Measurements from ENCODE around the gene PLAGL2. TPM values are rescaled to one million over a fixed set of nuclear protein-coding genes. Genes with fewer than 3 reads are reported as not detected.
A peak's percentile ranks its signal among the peaks of the same experiment; 100 is the strongest.

The PLAGL2 gene
- polyA plus RNA-seq, 1 donor (not counting 4 experiments of a cell fraction or from before 2014, with no cell fraction given), result 4.3 TPM

DNA sequence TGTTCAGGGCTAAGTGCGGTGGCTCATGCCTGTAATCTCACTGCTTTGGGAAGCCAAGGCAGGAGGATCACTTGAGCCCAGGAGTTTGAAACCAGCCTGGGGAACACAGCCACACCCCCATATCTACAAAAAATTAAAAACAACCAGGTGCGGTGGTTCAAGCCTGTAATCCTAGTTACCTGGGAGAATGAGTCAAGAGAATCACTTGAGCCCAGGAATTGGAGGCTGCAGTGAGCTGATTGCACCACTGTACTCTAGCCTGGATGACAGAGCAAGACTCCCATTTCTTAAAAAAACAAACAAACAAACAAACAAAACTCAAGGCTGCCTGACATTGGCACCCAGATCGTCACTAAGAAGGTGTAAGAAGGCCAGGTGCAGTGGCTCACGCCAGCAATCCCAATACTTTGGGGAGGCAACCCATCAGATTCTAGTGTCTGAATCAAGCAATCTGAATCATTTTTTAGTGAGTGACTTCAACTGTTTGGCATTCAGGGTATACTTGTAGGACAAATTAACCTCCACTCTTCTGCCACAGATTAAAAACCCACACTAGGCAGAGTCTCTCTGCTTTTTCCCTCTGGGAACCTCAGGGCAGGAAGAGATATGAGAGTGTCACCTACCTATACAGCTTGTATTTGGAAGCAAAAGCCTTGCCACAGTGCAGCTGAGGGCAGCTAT lies 6.1 kb downstream of the PLAGL2 start:
- Histone ChIP-seq H3K36me3 (ENCODE audit: control insufficient read depth in 2 of 2, extremely low read depth in 1 of 2, insufficient read depth in 2 of 2, low read length in 2 of 2) (peaks cover 24 to 38% of the 10 kb centered on the region in 2 experiments), H4K20me1 (ENCODE audit: control insufficient read depth, extremely low read depth, insufficient read depth, low read length) (peaks cover 2% of the 10 kb centered on the region), H3K9me3 (ENCODE audit: control insufficient read depth, low read depth, low read length) (no peaks in the 10 kb centered on the region), H3K79me2 (ENCODE audit: control insufficient read depth, insufficient read depth, low read length) (peaks cover 69% of the 10 kb centered on the region), H3K4me1 (ENCODE audit: control insufficient read depth, extremely low read depth, insufficient read depth, low read length) (peaks cover 49% of the 10 kb centered on the region), H2AFZ (ENCODE audit: control insufficient read depth, low read length) (no peak overlapping the region), H3K4me2 (ENCODE audit: control insufficient read depth, extremely low read depth, insufficient read depth, low read depth, low read length) (no peak overlapping the region), H3K9me1 (ENCODE audit: control insufficient read depth, extremely low read depth, insufficient read depth, low read length) (no peaks in the 10 kb centered on the region), H3K4me3 (ENCODE audit: control insufficient read depth in 2 of 3, extremely low read depth in 1 of 3, insufficient read depth in 2 of 3, low read depth in 1 of 3, low read length in 3 of 3) (no peak overlapping the region), H3K27me3 (ENCODE audit: control insufficient read depth, extremely low read depth, insufficient read depth, low read length) (no peaks in the 10 kb centered on the region), H3K27ac (ENCODE audit: control insufficient read depth, insufficient read depth, low read length) (peak overlapping the region; percentile 51), H3K9ac (ENCODE audit: control insufficient read depth, extremely low read depth, insufficient read depth, low read length) (no peak overlapping the region)
- DNase-seq (ENCODE audit: low read depth, low spot score), result no peak
- dilution Hi-C loops (cut with MboI; ENCODE audit: extremely low pct_ligation_motif_present, low sequenced_read_pairs), result no loop called here
- no peak for FAIRE-seq
- TF ChIP-seq EZH2 (IDR thresholded peaks at IDR 0.05; ENCODE audit: low read length), result no peak
- TF ChIP-seq, protein P1, sequence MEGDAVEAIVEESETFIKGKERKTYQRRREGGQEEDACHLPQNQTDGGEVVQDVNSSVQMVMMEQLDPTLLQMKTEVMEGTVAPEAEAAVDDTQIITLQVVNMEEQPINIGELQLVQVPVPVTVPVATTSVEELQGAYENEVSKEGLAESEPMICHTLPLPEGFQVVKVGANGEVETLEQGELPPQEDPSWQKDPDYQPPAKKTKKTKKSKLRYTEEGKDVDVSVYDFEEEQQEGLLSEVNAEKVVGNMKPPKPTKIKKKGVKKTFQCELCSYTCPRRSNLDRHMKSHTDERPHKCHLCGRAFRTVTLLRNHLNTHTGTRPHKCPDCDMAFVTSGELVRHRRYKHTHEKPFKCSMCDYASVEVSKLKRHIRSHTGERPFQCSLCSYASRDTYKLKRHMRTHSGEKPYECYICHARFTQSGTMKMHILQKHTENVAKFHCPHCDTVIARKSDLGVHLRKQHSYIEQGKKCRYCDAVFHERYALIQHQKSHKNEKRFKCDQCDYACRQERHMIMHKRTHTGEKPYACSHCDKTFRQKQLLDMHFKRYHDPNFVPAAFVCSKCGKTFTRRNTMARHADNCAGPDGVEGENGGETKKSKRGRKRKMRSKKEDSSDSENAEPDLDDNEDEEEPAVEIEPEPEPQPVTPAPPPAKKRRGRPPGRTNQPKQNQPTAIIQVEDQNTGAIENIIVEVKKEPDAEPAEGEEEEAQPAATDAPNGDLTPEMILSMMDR (optimal IDR thresholded peaks at IDR 0.05 in 1 of 3, IDR thresholded peaks at IDR 0.05 in 1 of 3, conservative IDR thresholded peaks at IDR 0.05 in 1 of 3; ENCODE audit: extremely low read depth in 1 of 3, insufficient read depth in 2 of 3, low read length in 3 of 3), result no peak

DNA sequence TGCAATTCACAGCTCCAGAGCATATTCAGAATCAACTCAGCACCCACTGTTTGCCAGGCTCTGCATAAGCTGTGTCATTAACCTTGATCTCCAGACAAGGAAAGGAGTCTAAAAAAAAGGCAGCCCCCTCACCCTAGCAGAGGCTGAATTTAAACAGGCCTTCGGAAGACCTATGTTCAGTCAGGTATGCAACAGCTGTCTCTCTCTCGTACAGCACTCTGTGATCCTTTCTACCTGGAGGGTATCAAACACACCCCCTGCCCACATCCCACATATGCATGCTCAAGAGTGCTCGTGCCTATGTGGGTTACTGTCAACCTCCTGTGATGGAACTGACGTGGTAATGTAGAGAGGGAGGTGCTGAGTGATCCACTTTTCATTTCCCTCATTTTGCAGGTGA lies 8.5 kb downstream of the PLAGL2 start:
- Histone ChIP-seq H3K9me3 (ENCODE audit: control insufficient read depth, low read depth, low read length) (no peaks in the 10 kb centered on the region), H3K36me3 (ENCODE audit: control insufficient read depth in 2 of 2, extremely low read depth in 1 of 2, insufficient read depth in 2 of 2, low read length in 2 of 2) (peaks cover 39 to 50% of the 10 kb centered on the region in 2 experiments), H3K79me2 (ENCODE audit: control insufficient read depth, insufficient read depth, low read length) (peaks cover 51% of the 10 kb centered on the region), H4K20me1 (ENCODE audit: control insufficient read depth, extremely low read depth, insufficient read depth, low read length) (peaks cover 8% of the 10 kb centered on the region), H3K9ac (ENCODE audit: control insufficient read depth, extremely low read depth, insufficient read depth, low read length) (no peak overlapping the region), H3K9me1 (ENCODE audit: control insufficient read depth, extremely low read depth, insufficient read depth, low read length) (no peaks in the 10 kb centered on the region), H3K27ac (ENCODE audit: control insufficient read depth, insufficient read depth, low read length) (no peak overlapping the region), H3K4me2 (ENCODE audit: control insufficient read depth, extremely low read depth, insufficient read depth, low read depth, low read length) (no peak overlapping the region), H3K4me3 (ENCODE audit: control insufficient read depth in 2 of 3, extremely low read depth in 1 of 3, insufficient read depth in 2 of 3, low read depth in 1 of 3, low read length in 3 of 3) (no peak overlapping the region), H2AFZ (ENCODE audit: control insufficient read depth, low read length) (no peak overlapping the region), H3K4me1 (ENCODE audit: control insufficient read depth, extremely low read depth, insufficient read depth, low read length) (peaks cover 25% of the 10 kb centered on the region), H3K27me3 (ENCODE audit: control insufficient read depth, extremely low read depth, insufficient read depth, low read length) (no peaks in the 10 kb centered on the region)
- dilution Hi-C loops (cut with MboI; ENCODE audit: extremely low pct_ligation_motif_present, low sequenced_read_pairs), result no loop called here
- no peak for FAIRE-seq
- no peak for DNase-seq (ENCODE audit: low read depth, low spot score)
- TF ChIP-seq, protein P1 (optimal IDR thresholded peaks at IDR 0.05 in 1 of 3, IDR thresholded peaks at IDR 0.05 in 1 of 3, conservative IDR thresholded peaks at IDR 0.05 in 1 of 3; ENCODE audit: extremely low read depth in 1 of 3, insufficient read depth in 2 of 3, low read length in 3 of 3), result no peak
- TF ChIP-seq EZH2 (IDR thresholded peaks at IDR 0.05; ENCODE audit: low read length), result no peak
